ENCODE measurements around the gene NEMF. TPM values are rescaled to one million over a fixed set of nuclear protein-coding genes. Genes with fewer than 3 reads are reported as not detected.
"Not testable (repeated sequence)": the region's sequence is repeated elsewhere in the genome, so short reads cannot be mapped to it uniquely, and the experiment has no call there.

Gene NEMF
- polyA plus RNA-seq, 3 donors, result 8.1 to 38.7 (median 21.0) TPM

GRCh38 chr14:49881350-49882001 lies 28.9 kb upstream of the NEMF start:
- WGBS, 3 donors, result 81 to 97% (median 94%) methylated on average over 4 of the region's 4 CpGs
- H3K27ac ChIP-seq (ENCODE audit: low read depth, low read length), result no peak overlapping the region

- 46 to 71% (median 47%) methylated on average over 9 of the region's 9 CpGs for WGBS, 3 donors
- no peak overlapping the region for H3K27ac ChIP-seq (ENCODE audit: low read depth, low read length)
Measured at GRCh38 chr14:49880267-49881064, 27.9 kb upstream of the NEMF start.

GRCh38 chr14:49879646-49880204 lies 27.1 kb upstream of the NEMF start:
- H3K27ac ChIP-seq (ENCODE audit: low read depth, low read length), result no peak overlapping the region

GRCh38 chr14:49876563-49877127 lies 24.1 kb upstream of the NEMF start:
- 50 to 65% (median 61%) methylated on average over 4 of the region's 4 CpGs for WGBS, 3 donors

More at GRCh38 chr14:49879646-49880204, 27.1 kb upstream of the NEMF start:
- WGBS, 3 donors, result 64 to 69% (median 65%) methylated on average over 8 of the region's 8 CpGs

GRCh38 chr14:49875640-49876198 lies 23.1 kb upstream of the NEMF start:
- WGBS, 3 donors, result 80 to 89% (median 87%) methylated on average over 12 of the region's 12 CpGs
- no peak overlapping the region for H3K27ac ChIP-seq (ENCODE audit: low read depth, low read length)

More at GRCh38 chr14:49876563-49877127, 24.1 kb upstream of the NEMF start:
- H3K27ac ChIP-seq (ENCODE audit: low read depth, low read length), result no peak overlapping the region

GRCh38 chr14:49873548-49873947 lies 21.0 kb upstream of the NEMF start:
- WGBS, 3 donors, result 80 to 88% (median 80%) methylated on average over 6 of the region's 6 CpGs
- H3K27ac ChIP-seq (ENCODE audit: low read depth, low read length), result not testable (repeated sequence)

GRCh38 chr14:49870908-49871307 lies 18.3 kb upstream of the NEMF start:
- WGBS, 3 donors, result 94 to 97% (median 96%) methylated on average over 6 of the region's 6 CpGs
- H3K27ac ChIP-seq (ENCODE audit: low read depth, low read length), result no peak overlapping the region

GRCh38 chr14:49868720-49869114 lies 16.1 kb upstream of the NEMF start:
- no peak overlapping the region for H3K27ac ChIP-seq (ENCODE audit: low read depth, low read length)
- WGBS, 3 donors, result 42 to 48% (median 47%) methylated on average over 5 of the region's 5 CpGs

- 0 to 1% (median 1%) methylated on average over 40 to 57 of the region's 57 CpGs for WGBS, 3 donors
- H3K27ac ChIP-seq (ENCODE audit: low read depth, low read length), result no peak overlapping the region
Measured at GRCh38 chr14:49867831-49868719, 15.5 kb upstream of the NEMF start.

- H3K27ac ChIP-seq (ENCODE audit: low read depth, low read length), result no peak overlapping the region
- WGBS, 3 donors, result 0% methylated on average over 4 of the region's 4 CpGs
Measured at GRCh38 chr14:49865431-49865859, 12.9 kb upstream of the NEMF start.

- WGBS, 3 donors, result 15 to 22% (median 19%) methylated on average over 9 of the region's 9 CpGs
- H3K27ac ChIP-seq (ENCODE audit: low read depth, low read length), result no peak overlapping the region
Measured at GRCh38 chr14:49863487-49864281, 11.1 kb upstream of the NEMF start.

- 0 to 1% (median 0%) methylated on average over 27 to 28 of the region's 30 CpGs for WGBS, 3 donors
- peak overlapping the region; percentile 58 for H3K27ac ChIP-seq (ENCODE audit: low read depth, low read length)
Measured at GRCh38 chr14:49862089-49862673, 9.6 kb upstream of the NEMF start.

- H3K27ac ChIP-seq (ENCODE audit: low read depth, low read length), result peak overlapping the region; percentile 58
- WGBS, 3 donors, result 0% methylated on average over 12 of the region's 12 CpGs
Measured at GRCh38 chr14:49861699-49862088, 9.1 kb upstream of the NEMF start.

- WGBS, 3 donors, result 21 to 23% (median 22%) methylated on average over 4 of the region's 4 CpGs
- H3K27ac ChIP-seq (ENCODE audit: low read depth, low read length), result peak overlapping the region; percentile 58
Measured at GRCh38 chr14:49860988-49861698, 8.6 kb upstream of the NEMF start.

GRCh38 chr14:49858383-49858782 lies 5.8 kb upstream of the NEMF start:
- H3K27ac ChIP-seq (ENCODE audit: low read depth, low read length), result no peak overlapping the region
- WGBS, 3 donors, result 83 to 94% (median 90%) methylated on average over 3 of the region's 3 CpGs

- no peak overlapping the region for H3K27ac ChIP-seq (ENCODE audit: low read depth, low read length)
- WGBS, 3 donors, result 88 to 89% (median 89%) methylated on average over 6 of the region's 6 CpGs
Measured at GRCh38 chr14:49857427-49858003, 4.9 kb upstream of the NEMF start.
